ENCODE data around the gene DNASE1L1.

DNA sequence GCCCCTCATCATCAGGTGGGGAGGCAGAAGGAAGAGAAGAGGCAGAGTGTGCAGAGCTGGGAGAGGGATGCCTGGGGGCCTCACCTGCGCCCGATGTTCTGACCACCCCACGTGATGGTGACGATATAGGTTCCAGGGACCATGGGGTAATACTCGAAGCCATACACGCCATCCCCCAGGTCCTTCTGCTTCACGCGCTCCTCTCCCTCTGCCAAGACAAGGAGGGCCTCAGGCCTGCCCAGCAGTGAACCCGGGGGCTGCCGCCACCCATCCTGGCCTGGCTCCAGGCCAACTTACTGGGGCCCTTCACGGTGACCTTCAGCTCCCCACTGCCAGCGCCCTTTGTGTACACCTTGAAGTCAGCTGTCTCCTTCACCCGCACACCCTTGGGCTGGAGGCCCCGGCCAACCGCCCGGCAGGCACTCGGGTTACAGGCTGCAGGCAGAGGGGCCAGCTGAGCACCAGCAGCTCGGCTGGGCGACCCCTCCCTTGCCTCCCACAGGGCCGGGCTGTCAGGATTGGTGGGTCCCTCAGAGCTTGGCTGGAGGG, 43.9 kb downstream of the DNASE1L1 start:
- TF ChIP-seq EP300 (IDR thresholded peaks at IDR 0.05; ENCODE audit: low read depth) (no peak), POLR2AphosphoS5 (IDR thresholded peaks at IDR 0.05) (no peak), POLR2A (IDR thresholded peaks at IDR 0.05) (no peak)
- TF ChIP-seq, protein P1, sequence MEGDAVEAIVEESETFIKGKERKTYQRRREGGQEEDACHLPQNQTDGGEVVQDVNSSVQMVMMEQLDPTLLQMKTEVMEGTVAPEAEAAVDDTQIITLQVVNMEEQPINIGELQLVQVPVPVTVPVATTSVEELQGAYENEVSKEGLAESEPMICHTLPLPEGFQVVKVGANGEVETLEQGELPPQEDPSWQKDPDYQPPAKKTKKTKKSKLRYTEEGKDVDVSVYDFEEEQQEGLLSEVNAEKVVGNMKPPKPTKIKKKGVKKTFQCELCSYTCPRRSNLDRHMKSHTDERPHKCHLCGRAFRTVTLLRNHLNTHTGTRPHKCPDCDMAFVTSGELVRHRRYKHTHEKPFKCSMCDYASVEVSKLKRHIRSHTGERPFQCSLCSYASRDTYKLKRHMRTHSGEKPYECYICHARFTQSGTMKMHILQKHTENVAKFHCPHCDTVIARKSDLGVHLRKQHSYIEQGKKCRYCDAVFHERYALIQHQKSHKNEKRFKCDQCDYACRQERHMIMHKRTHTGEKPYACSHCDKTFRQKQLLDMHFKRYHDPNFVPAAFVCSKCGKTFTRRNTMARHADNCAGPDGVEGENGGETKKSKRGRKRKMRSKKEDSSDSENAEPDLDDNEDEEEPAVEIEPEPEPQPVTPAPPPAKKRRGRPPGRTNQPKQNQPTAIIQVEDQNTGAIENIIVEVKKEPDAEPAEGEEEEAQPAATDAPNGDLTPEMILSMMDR (IDR thresholded peaks at IDR 0.05), result no peak

All from transverse colon (tissue), 4 donors.